Lower leg skin (tissue), 4 donors: ENCODE data around the gene USP33. TPM values are rescaled to one million over a fixed set of nuclear protein-coding genes. Genes with fewer than 3 reads are reported as not detected.
"Not testable (repeated sequence)": the region's sequence is repeated elsewhere in the genome, so short reads cannot be mapped to it uniquely, and the experiment has no call there.

ENCODE experiments used
- DNase-seq, 2 donors: peaks; one replicate each; pipeline ENCODE4 v3.0.0-alpha.2; 2019; ENCODE audit warnings: low spot score in 2 of 2
- H3K4me3 ChIP-seq: fragments of 200-600 bp; sonication (generic); 2 replicates; pipeline ENCODE4 v1.5.1; 2017; ENCODE audit warnings: mild to moderate bottlenecking, low read depth; ENCODE audit not compliant: poor library complexity, severe bottlenecking
- POLR2A ChIP-seq, 2 donors: fragments of 450-650 bp; IDR thresholded peaks; one replicate each; pipeline ENCODE4 v1.6.1; 2016 to 2017; ENCODE audit warnings: antibody characterized with exemption in 2 of 2, mild to moderate bottlenecking in 1 of 2, moderate library complexity in 1 of 2
- WGBS, 2 donors: methylation state at CpG; one replicate each; pipeline ENCODE4 v1.1.5; 2018; 5-methylcytosine and 5-hydroxymethylcytosine counted together
- intact Hi-C: fragments of 100-400 bp; cut with DNase I; formaldehyde crosslinking; loops from one replicate; pipeline ENCODE4 v1.15.0; 2023; ENCODE audit warnings: low total_unique reads
- total RNA-seq, 4 donors: library from RNA; depleted of rRNA; stranded (reverse); fragments of >200 nt; gene quantifications; one replicate each; pipeline ENCODE4 v1.1.0, GENCODE V29; 2016
- TF ChIP-seq, protein P1 (sequence below), 3 donors: fragments of 450-650 bp; IDR thresholded peaks; one replicate each; pipeline ENCODE4 v1.5.1; 2016; ENCODE audit warnings: antibody characterized with exemption in 3 of 3, mild to moderate bottlenecking in 3 of 3, moderate library complexity in 2 of 3

The USP33 gene
- total RNA-seq, 4 donors from 2014 or later: 38.4 to 54.6 (median 40.7) TPM

DNA sequence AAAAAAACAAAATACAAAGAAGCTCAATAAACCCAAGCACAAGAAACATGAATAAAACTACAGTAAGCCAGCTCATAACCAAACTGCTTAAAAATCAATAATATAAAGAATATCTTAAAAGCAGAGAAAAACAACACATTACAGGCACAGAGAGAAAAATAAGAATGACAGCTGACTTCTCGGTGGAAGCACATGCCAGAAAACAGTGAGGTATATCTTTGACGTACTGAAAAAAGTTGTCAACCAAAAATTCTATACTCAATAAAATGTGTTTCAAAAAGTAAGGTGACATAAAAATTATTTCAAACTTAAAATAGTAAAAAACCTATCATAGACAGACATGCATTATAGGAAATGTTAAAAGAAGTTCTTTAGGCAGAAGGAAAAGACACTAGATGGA, 110.5 kb downstream of the USP33 start:
- DNase-seq: no peak
- TF ChIP-seq POLR2A (IDR thresholded peaks at IDR 0.05): no peak
- TF ChIP-seq, protein P1, sequence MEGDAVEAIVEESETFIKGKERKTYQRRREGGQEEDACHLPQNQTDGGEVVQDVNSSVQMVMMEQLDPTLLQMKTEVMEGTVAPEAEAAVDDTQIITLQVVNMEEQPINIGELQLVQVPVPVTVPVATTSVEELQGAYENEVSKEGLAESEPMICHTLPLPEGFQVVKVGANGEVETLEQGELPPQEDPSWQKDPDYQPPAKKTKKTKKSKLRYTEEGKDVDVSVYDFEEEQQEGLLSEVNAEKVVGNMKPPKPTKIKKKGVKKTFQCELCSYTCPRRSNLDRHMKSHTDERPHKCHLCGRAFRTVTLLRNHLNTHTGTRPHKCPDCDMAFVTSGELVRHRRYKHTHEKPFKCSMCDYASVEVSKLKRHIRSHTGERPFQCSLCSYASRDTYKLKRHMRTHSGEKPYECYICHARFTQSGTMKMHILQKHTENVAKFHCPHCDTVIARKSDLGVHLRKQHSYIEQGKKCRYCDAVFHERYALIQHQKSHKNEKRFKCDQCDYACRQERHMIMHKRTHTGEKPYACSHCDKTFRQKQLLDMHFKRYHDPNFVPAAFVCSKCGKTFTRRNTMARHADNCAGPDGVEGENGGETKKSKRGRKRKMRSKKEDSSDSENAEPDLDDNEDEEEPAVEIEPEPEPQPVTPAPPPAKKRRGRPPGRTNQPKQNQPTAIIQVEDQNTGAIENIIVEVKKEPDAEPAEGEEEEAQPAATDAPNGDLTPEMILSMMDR (IDR thresholded peaks at IDR 0.05): no peak
- no peak overlapping the region for H3K4me3 ChIP-seq
- intact Hi-C loops: no loop called here
- WGBS, 2 donors: 96% methylated on average over 2 of the region's 2 CpGs

DNA sequence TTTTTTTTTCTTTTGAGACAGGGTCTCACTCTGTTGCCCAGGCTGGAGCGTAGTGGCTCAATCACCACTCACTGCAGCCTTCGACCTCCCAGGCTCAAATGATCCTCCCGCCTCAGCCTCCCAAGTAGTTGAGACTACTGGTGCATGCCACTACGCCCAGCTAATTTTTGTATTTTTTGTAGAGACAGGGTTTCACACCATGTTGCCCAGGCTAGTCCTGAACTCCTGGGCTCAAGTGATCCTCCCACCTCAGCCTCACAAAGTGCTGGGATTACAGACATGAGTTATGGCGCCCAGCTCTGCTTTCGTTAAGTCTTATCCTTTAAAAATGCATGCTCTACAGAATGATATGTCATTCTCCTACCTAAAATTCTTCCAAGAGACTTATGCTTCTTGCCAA, 113.4 kb downstream of the USP33 start:
- intact Hi-C loops, DNase-seq, H3K4me3 ChIP-seq: not testable (repeated sequence)
- 98% methylated on average over 6 of the region's 6 CpGs for WGBS, 2 donors

Other genes with a start within 250 kb of the USP33 start
- gene ZZZ3, start 77.2 kb downstream of the USP33 start, total RNA-seq: 10 to 100 TPM; 39.1 to 55.7 (median 45.9) TPM
- gene MIGA1, start 19.8 kb upstream of the USP33 start, total RNA-seq: 10 to 100 TPM in 1 of 4 donors, 1 to 10 TPM in 3; 7.7 to 13.6 (median 9.5) TPM
- gene NEXN, start 128.8 kb upstream of the USP33 start, total RNA-seq: 1 to 10 TPM in 3 of 4 donors, under 1 TPM in 1; 0.84 to 4.3 (median 2.0) TPM
- 100 to 1,000 TPM in 1 of 4 donors, 10 to 100 TPM in 3; 48.7 to 105 (median 58.9) TPM for gene FUBP1, start 219.2 kb upstream of the USP33 start, total RNA-seq
- 10 to 100 TPM in 3 of 4 donors, 1 to 10 TPM in 1; 9.3 to 15.5 (median 13.6) TPM for gene DNAJB4, start 245.1 kb upstream of the USP33 start, total RNA-seq